ENCODE results near the gene TRAF3.
A peak's percentile ranks its signal among the peaks of the same experiment; 100 is the strongest.

The TRAF3 gene, protein sequence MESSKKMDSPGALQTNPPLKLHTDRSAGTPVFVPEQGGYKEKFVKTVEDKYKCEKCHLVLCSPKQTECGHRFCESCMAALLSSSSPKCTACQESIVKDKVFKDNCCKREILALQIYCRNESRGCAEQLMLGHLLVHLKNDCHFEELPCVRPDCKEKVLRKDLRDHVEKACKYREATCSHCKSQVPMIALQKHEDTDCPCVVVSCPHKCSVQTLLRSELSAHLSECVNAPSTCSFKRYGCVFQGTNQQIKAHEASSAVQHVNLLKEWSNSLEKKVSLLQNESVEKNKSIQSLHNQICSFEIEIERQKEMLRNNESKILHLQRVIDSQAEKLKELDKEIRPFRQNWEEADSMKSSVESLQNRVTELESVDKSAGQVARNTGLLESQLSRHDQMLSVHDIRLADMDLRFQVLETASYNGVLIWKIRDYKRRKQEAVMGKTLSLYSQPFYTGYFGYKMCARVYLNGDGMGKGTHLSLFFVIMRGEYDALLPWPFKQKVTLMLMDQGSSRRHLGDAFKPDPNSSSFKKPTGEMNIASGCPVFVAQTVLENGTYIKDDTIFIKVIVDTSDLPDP

DNA sequence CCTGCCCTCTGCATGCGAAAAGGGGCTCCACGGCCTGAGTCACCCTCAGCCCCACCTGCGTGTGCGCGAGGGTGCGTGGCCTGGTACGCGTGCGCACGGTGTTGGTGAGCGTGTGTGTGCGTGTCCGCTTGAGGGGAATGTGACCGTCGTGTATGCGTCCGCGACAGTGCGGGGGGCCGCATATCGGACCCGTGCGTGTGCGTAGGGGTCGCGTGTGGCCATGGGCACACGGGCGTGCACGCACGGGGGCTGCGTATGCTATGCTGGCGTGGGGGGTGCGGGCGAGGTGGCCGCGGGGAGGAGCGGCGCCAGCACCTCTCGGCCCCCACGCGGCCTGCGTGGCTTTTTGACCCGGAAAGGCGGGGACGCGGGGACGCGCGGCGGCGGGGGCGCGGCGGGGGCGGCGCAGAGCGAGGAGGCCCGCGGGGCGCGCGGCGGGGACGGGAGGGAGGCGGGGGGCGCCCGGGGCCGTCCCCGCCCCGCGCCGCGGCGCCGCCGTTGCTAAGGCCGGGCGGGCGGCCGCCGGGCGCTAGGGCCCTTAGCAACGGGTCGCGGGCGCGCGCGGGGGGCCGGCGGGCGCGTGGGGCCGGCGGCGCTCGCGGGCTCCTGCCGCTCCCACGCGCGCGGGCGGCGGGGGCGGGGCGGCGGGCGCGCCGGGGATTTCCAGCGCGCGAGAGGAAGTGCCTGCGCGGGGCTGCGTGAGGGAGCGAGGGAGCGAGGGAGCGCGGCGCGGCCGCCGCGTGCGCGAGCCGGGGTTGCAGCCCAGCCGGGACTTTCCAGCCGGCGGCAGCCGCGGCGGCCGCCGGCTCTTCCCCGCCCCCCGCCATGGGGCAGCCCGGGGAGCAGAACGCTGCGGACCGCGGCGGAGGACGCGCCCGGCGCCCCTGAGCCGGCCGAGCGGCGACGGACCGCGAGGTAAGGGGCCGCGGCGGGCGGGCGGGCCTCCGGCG is at the start of gene TRAF3:
Gene TRAF3, plus strand, starts transcription at position 689 of the 950 bp plus-strand sequence. CDS start 92,753 bp downstream, outside the sequence.
- Histone ChIP-seq H3K36me3 (ENCODE audit: control insufficient read depth, insufficient read depth, low read length, severe bottlenecking) (no peaks in the 10 kb centered on the region), H3K27me3 (replicated peaks; ENCODE audit: control insufficient read depth, insufficient read depth, low read length) (no peaks in the 10 kb centered on the region), H3K4me3 (ENCODE audit: low read length) (peak within 1 kb of the TSS; percentile 95), H3K4me1 (ENCODE audit: control insufficient read depth, insufficient read depth, low read length) (peaks cover 36% of the 10 kb centered on the region), H3K9ac (ENCODE audit: low read length) (peak within 1 kb of the TSS; percentile 90), H3K9me3 (ENCODE audit: control insufficient read depth, low read length) (no peaks in the 10 kb centered on the region)
- peak; percentile 91 for DNase-seq (ENCODE audit: low read depth)

DNA sequence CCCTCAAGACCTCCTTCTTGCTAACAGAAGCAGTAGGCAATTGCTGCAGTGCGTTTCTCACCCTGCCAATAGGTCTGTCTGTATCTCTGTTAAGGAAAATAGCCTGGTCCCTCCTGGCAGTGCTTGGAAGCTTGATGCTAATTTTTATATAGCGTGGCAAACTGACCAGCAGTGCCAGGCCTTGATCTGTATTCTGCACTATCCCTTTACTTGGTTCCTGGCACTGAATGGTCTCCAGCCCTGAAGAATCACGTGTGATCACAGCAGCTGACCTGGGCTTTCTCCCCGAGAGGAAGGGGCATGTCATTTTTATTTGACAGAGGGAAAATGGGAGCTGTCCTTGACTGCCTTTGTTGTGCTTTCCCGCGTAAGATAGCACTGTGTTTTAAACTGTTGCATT is 48.7 kb upstream of the TRAF3 start:
- DNase-seq (ENCODE audit: low read depth): no peak
- Histone ChIP-seq H3K36me3 (ENCODE audit: control insufficient read depth, insufficient read depth, low read length, severe bottlenecking) (peaks cover 50% of the 10 kb centered on the region), H3K4me1 (ENCODE audit: control insufficient read depth, insufficient read depth, low read length) (no peaks in the 10 kb centered on the region), H3K4me3 (ENCODE audit: low read length) (no peak overlapping the region), H3K27me3 (replicated peaks; ENCODE audit: control insufficient read depth, insufficient read depth, low read length) (no peaks in the 10 kb centered on the region), H3K9me3 (ENCODE audit: control insufficient read depth, low read length) (no peaks in the 10 kb centered on the region), H3K9ac (ENCODE audit: low read length) (no peak overlapping the region)

DNA sequence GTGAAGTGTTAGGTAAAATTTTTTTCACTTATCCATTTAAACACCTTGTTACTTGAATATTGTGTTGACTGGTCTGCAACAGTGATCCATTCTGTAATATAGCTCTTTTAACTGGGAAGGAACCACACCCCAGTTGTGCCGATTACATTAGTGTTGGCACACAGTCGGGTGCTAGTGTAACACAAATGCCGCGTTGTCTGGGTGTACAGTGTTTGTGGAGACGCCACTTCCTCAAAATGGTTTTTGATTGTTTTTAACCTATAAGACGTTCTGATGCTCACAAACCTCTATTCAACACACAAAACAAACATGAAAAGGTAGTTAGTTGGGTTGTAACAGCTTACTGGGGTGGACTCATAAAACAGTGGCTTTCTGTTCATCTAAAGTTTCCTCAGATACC is 48.0 kb upstream of the TRAF3 start:
- no peaks in the 10 kb centered on the region for H3K27me3 ChIP-seq (replicated peaks; ENCODE audit: control insufficient read depth, insufficient read depth, low read length)
- no peak for DNase-seq (ENCODE audit: low read depth)
- H3K9ac ChIP-seq (ENCODE audit: low read length): no peak overlapping the region
- peaks cover 44% of the 10 kb centered on the region for H3K36me3 ChIP-seq (ENCODE audit: control insufficient read depth, insufficient read depth, low read length, severe bottlenecking)
- no peaks in the 10 kb centered on the region for H3K4me1 ChIP-seq (ENCODE audit: control insufficient read depth, insufficient read depth, low read length)
- H3K9me3 ChIP-seq (ENCODE audit: control insufficient read depth, low read length): no peaks in the 10 kb centered on the region
- H3K4me3 ChIP-seq (ENCODE audit: low read length): no peak overlapping the region

DNA sequence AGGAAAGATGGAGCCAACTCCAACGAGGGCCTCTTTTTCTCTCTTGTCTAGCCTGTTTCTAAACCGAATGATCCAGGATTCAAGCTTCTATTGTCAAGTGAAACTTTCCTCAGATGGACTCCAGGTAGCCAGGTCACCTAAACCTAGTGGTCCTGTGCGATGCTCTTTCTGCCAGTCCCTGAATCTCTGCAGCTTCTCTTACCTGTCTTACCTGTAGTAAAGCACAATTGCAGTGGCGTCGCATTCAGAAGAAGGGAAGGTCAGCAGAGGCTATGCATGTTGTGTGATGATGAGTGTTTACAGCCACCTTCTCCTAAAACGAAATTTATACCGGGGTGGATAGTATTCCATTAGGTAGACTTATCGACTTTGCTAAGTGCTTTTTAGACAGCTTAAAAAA is 47.4 kb upstream of the TRAF3 start:
- no peak for DNase-seq (ENCODE audit: low read depth)
- Histone ChIP-seq H3K4me1 (ENCODE audit: control insufficient read depth, insufficient read depth, low read length) (no peaks in the 10 kb centered on the region), H3K27me3 (replicated peaks; ENCODE audit: control insufficient read depth, insufficient read depth, low read length) (no peaks in the 10 kb centered on the region), H3K4me3 (ENCODE audit: low read length) (no peak overlapping the region), H3K9me3 (ENCODE audit: control insufficient read depth, low read length) (no peaks in the 10 kb centered on the region), H3K9ac (ENCODE audit: low read length) (no peak overlapping the region), H3K36me3 (ENCODE audit: control insufficient read depth, insufficient read depth, low read length, severe bottlenecking) (peaks cover 41% of the 10 kb centered on the region)

DNA sequence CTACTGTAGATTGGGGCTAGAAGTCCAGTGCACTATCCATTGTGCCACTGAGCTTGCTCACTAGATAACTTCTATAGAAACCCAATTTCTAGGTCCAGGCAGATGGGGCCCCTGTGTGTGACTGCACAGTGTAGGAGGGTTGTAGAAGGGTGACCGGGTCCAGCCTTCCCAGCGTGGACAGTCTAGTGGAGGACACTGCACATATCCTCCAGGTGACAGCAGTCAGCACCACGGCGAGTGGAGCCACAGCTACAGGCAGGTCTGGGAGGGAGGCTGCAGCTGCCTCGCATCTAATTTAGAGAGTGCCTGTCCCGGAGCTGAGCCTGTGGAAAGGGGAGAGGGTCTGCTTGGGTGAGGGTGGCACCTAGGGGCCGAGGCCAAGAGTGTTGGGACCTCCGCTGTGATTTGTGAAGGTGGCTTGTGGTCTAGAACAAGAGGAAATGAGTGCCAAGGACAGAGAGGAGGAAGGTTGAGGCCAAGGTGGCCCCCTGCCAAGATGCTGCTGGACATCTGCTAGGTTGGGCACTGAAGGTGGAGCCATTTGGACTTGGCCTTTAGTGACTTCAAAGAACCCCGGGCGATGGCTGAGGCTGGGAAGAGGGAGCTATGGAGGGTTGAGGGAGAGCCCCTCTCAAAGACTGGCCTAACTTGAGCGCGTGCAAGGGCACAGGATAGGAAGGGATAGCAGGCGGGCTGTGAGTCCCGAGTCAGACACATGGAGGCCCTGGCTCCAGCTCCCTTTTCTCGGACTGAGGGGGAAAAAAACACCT is 46.0 kb upstream of the TRAF3 start:
- Histone ChIP-seq H3K9ac (ENCODE audit: low read length) (no peak overlapping the region), H3K27me3 (replicated peaks; ENCODE audit: control insufficient read depth, insufficient read depth, low read length) (no peaks in the 10 kb centered on the region), H3K4me1 (ENCODE audit: control insufficient read depth, insufficient read depth, low read length) (no peaks in the 10 kb centered on the region), H3K9me3 (ENCODE audit: control insufficient read depth, low read length) (no peaks in the 10 kb centered on the region), H3K36me3 (ENCODE audit: control insufficient read depth, insufficient read depth, low read length, severe bottlenecking) (peaks cover 35% of the 10 kb centered on the region), H3K4me3 (ENCODE audit: low read length) (no peak overlapping the region)
- no peak for DNase-seq (ENCODE audit: low read depth)

DNA sequence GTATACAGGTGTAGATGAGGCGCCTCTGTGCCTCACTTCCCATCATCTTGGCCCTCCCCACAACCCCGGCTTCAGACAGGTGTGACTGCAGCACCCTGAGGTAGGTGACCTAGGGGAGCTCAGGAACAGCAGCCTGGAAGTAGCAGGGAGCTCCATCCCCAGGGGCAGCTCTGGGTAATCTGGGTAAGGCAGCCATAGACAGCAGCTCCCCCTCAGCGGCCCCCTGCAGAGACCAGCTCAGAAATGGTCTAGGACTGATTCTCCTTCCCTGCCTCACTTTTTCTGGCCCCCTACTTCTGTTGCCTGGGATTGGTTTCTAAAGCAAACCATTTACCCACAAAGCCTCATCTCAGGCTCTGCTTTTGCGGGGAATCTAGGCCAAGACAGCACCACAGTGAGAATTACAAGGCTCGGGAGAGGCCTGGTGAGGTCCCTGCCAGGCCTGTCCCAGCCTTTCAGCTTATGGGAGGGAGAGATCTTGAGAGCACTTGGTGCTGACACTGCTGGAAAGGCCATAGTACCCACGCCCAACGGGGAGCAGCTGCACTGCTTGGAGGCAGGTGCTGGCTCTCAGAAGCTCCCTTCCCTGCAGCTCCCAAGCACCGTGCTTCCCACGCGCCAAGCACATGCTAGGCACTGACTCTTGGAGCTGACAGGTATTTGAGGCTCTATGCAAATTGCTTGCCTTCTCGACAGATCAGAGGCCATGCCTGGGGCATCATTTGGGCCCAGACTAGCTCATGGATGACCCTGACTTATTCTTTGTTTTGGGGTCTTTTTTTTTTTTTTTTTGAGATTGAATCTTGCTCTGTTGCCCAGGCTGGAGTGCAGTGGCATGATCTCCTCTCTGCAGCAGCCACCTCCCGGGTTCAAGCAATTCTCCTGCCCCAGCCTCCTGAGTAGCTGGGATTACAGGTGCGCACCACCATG is 45.1 kb upstream of the TRAF3 start:
- no peaks in the 10 kb centered on the region for H3K9me3 ChIP-seq (ENCODE audit: control insufficient read depth, low read length)
- H3K36me3 ChIP-seq (ENCODE audit: control insufficient read depth, insufficient read depth, low read length, severe bottlenecking): peaks cover 28% of the 10 kb centered on the region

GRCh38 chr14:102732924-102733323 is 44.3 kb upstream of the TRAF3 start:
- Histone ChIP-seq H3K36me3 (ENCODE audit: control insufficient read depth, insufficient read depth, low read length, severe bottlenecking) (peaks cover 20% of the 10 kb centered on the region), H3K4me1 (ENCODE audit: control insufficient read depth, insufficient read depth, low read length) (no peaks in the 10 kb centered on the region), H3K9ac (ENCODE audit: low read length) (no peak overlapping the region), H3K27me3 (replicated peaks; ENCODE audit: control insufficient read depth, insufficient read depth, low read length) (no peaks in the 10 kb centered on the region), H3K9me3 (ENCODE audit: control insufficient read depth, low read length) (no peaks in the 10 kb centered on the region), H3K4me3 (ENCODE audit: low read length) (no peak overlapping the region)
- DNase-seq (ENCODE audit: low read depth): no peak

More for the DNA sequence above, 45.1 kb upstream of the TRAF3 start:
- DNase-seq (ENCODE audit: low read depth): no peak
- no peak overlapping the region for H3K9ac ChIP-seq (ENCODE audit: low read length)
- H3K4me3 ChIP-seq (ENCODE audit: low read length): no peak overlapping the region
- H3K27me3 ChIP-seq (replicated peaks; ENCODE audit: control insufficient read depth, insufficient read depth, low read length): no peaks in the 10 kb centered on the region
- H3K4me1 ChIP-seq (ENCODE audit: control insufficient read depth, insufficient read depth, low read length): no peaks in the 10 kb centered on the region

DNA sequence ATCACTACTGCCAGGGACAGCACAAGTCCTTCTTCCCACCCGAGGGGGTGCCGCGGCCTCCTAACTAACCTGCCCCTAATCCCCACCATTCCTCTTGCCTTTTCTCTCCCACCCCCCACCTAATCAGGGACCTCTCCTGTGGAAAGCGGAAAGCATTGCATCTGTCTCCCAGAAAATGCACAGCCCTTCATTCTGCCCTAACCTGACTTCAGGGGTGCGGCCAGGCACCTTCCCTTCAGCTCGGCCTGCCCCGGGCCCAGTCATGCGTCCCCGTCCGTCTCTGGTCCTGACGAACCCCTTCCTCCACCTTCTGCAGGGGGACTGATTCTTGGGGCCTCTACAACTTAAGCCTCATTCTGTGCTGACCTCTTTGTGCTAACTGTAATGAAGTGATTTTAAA is 43.9 kb upstream of the TRAF3 start:
- no peak for DNase-seq (ENCODE audit: low read depth)
- Histone ChIP-seq H3K9me3 (ENCODE audit: control insufficient read depth, low read length) (no peaks in the 10 kb centered on the region), H3K4me3 (ENCODE audit: low read length) (no peak overlapping the region), H3K36me3 (ENCODE audit: control insufficient read depth, insufficient read depth, low read length, severe bottlenecking) (peaks cover 16% of the 10 kb centered on the region), H3K4me1 (ENCODE audit: control insufficient read depth, insufficient read depth, low read length) (no peaks in the 10 kb centered on the region), H3K27me3 (replicated peaks; ENCODE audit: control insufficient read depth, insufficient read depth, low read length) (no peaks in the 10 kb centered on the region), H3K9ac (ENCODE audit: low read length) (no peak overlapping the region)

DNA sequence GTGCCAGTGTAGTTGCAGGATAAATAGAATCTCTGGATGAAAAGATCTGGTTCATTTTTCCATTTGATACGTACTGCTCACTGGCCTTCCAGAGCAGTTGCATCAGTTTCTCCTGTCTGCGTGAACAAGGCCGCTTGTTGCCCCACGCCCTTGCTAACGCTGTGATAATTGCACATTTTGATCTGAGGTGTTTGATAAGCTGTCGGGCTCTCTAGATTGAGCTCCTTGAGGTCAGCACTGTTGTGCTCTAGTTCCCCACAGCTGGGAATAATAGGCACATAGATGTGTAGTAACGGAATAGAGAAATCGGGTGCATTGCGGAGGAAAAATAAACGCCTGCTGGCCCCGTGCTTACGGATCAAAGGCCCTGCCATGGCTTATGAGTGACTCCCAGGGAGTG is 42.8 kb upstream of the TRAF3 start:
- DNase-seq (ENCODE audit: low read depth): no peak
- Histone ChIP-seq H3K36me3 (ENCODE audit: control insufficient read depth, insufficient read depth, low read length, severe bottlenecking) (peaks cover 7% of the 10 kb centered on the region), H3K9ac (ENCODE audit: low read length) (no peak overlapping the region), H3K9me3 (ENCODE audit: control insufficient read depth, low read length) (no peaks in the 10 kb centered on the region), H3K4me1 (ENCODE audit: control insufficient read depth, insufficient read depth, low read length) (no peaks in the 10 kb centered on the region), H3K27me3 (replicated peaks; ENCODE audit: control insufficient read depth, insufficient read depth, low read length) (no peaks in the 10 kb centered on the region), H3K4me3 (ENCODE audit: low read length) (no peak overlapping the region)

DNA sequence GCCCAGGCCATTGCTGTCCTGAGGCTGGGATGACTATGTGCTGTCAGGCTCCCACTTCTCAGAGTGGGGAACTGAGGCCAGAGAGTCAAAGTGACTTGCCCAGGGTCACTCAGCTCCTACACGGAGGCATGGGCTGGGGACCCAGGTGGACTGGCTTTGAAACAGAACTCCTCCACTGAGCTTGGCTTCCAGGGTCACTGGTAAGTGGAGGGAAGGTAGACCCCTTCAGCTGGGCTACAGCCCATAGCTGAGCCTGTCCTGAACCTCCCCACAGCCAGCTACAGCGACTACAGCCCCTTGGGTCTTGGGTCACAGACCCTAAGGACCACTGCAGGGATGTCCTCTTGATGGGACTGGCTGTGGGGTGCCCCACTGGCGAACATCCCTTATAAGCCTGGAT is 40.3 kb upstream of the TRAF3 start:
- H3K9ac ChIP-seq (ENCODE audit: low read length): no peak overlapping the region
- H3K27me3 ChIP-seq (replicated peaks; ENCODE audit: control insufficient read depth, insufficient read depth, low read length): no peaks in the 10 kb centered on the region
- no peak overlapping the region for H3K4me3 ChIP-seq (ENCODE audit: low read length)
- H3K36me3 ChIP-seq (ENCODE audit: control insufficient read depth, insufficient read depth, low read length, severe bottlenecking): no peaks in the 10 kb centered on the region
- no peaks in the 10 kb centered on the region for H3K4me1 ChIP-seq (ENCODE audit: control insufficient read depth, insufficient read depth, low read length)
- peaks cover 10% of the 10 kb centered on the region for H3K9me3 ChIP-seq (ENCODE audit: control insufficient read depth, low read length)
- no peak for DNase-seq (ENCODE audit: low read depth)
